Activated CD4-positive, alpha-beta T cell treated with anti-CD3 and anti-CD28 coated beads for 36 hours (primary cell): Measurements from ENCODE around the gene TMEM185A. TPM values are rescaled to one million over a fixed set of nuclear protein-coding genes. Genes with fewer than 3 reads are reported as not detected.
A peak's percentile ranks its signal among the peaks of the same experiment; 100 is the strongest.
"Not testable (repeated sequence)": the region's sequence is repeated elsewhere in the genome, so short reads cannot be mapped to it uniquely, and the experiment has no call there.

Experiments
- ATAC-seq: fragments of 200-7000 bp; cut with Tn5 transposase; one replicate; pipeline ENCODE4 v1.10.0; 2021; ENCODE audit warnings: mild to moderate bottlenecking, moderate library complexity
- CTCF ChIA-PET: fragments of 350-600 bp; sonication (Branson Sonifier 250); formaldehyde crosslinking; loops from one replicate; lab custom pipeline; 2021; ENCODE audit warnings: antibody characterized with exemption; lab: Charles Lee
- POLR2A ChIA-PET: fragments of 350-600 bp; sonication (Branson Sonifier 250); formaldehyde crosslinking; loops from one replicate; lab custom pipeline; 2021; ENCODE audit warnings: antibody characterized with exemption, inconsistent platforms; lab: Charles Lee
- DNase-seq: peaks from one replicate; pipeline ENCODE4 v3.0.0-alpha.2; 2020
- H3K27ac Mint-ChIP-seq: one replicate; pipeline ENCODE4 v1.8.0; 2021; ENCODE audit warnings: mixed read lengths
- H3K27me3 Mint-ChIP-seq: one replicate; pipeline ENCODE4 v1.8.0; 2021; ENCODE audit warnings: mixed read lengths
- H3K36me3 Mint-ChIP-seq: one replicate; pipeline ENCODE4 v1.8.0; 2021; ENCODE audit warnings: low read depth, mixed read lengths
- H3K4me1 Mint-ChIP-seq: one replicate; pipeline ENCODE4 v1.8.0; 2021; ENCODE audit warnings: mixed read lengths
- H3K4me3 Mint-ChIP-seq: one replicate; pipeline ENCODE4 v1.8.0; 2021; ENCODE audit warnings: mild to moderate bottlenecking, moderate library complexity, mixed read lengths
- H3K9me3 Mint-ChIP-seq: one replicate; pipeline ENCODE4 v1.8.0; 2021; ENCODE audit warnings: low read depth, mixed read lengths
- intact Hi-C, 2 experiments: fragments of 100-400 bp; cut with DNase I in 1 of 2; cut with micrococcal nuclease in 1 of 2; formaldehyde crosslinking; loops; one replicate each; pipeline versions ENCODE4 v1.14.2 to v1.15.1; 2022 to 2024; cut with DNase I, micrococcal nuclease
- total RNA-seq, 2 experiments: library from RNA; stranded (reverse); gene quantifications; one replicate each; pipeline ENCODE4 v1.2.3, GENCODE V29; 2021

The TMEM185A gene
- total RNA-seq, 2 experiments from 2014 or later, result 10.2 to 14.4 TPM

DNA sequence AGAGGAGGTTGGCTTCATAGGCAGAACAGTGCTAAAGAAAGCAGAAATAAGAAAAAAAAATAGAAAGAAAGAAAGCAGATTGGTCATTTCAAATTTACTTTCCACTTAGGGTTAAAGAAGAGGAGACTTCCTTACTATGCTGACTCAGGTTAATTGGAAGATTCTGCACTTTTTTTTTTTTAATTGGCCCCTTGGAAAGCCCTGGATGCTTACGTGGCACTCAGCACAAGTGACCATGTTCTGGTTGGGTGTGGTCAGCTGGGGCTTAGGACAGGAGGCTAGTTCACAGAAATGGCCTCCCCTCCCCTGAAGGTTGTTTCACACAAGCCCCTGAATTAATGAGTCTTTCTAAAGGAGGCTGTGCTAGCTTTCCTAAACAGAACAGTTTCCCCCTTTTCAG is 58.8 kb downstream of the TMEM185A start:
- intact Hi-C loops, result no loop called here
- Mint-ChIP-seq H3K36me3 (no peaks in the 10 kb centered on the region), H3K4me3 (no peak overlapping the region), H3K27me3 (peaks cover 4% of the 10 kb centered on the region), H3K27ac (peak overlapping the region; percentile 55), H3K9me3 (no peaks in the 10 kb centered on the region), H3K4me1 (peaks cover 18% of the 10 kb centered on the region)
- CTCF ChIA-PET, result no interaction called here
- POLR2A ChIA-PET, result no interaction called here
- DNase-seq, result no peak
- ATAC-seq, result no peak

DNA sequence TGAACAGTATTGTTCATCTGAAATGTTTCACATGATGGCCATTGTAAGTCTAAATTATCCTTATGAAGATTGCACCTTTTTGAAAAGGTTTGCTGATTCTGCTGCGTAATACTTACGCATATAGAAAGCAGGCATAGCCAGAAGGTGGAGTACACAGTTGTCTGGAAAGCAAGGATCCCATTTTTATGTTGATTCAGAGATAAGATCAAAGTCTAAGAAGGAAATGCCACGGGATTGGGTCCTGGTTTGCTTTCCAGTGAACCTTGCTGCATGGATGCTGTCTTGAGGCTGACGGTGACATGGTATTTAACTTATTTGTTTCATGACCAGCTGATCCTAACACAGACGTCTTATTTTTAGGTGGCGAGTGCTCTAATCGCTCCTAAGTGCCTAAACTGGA is 59.8 kb downstream of the TMEM185A start:
- ChIA-PET POLR2A (no interaction called here), CTCF (no interaction called here)
- intact Hi-C loops, result no loop called here
- Mint-ChIP-seq H3K4me3 (no peak overlapping the region), H3K27ac (no peak overlapping the region), H3K9me3 (no peaks in the 10 kb centered on the region), H3K36me3 (no peaks in the 10 kb centered on the region), H3K4me1 (peaks cover 18% of the 10 kb centered on the region), H3K27me3 (peaks cover 4% of the 10 kb centered on the region)
- ATAC-seq (no peak), DNase-seq (no peak)

DNA sequence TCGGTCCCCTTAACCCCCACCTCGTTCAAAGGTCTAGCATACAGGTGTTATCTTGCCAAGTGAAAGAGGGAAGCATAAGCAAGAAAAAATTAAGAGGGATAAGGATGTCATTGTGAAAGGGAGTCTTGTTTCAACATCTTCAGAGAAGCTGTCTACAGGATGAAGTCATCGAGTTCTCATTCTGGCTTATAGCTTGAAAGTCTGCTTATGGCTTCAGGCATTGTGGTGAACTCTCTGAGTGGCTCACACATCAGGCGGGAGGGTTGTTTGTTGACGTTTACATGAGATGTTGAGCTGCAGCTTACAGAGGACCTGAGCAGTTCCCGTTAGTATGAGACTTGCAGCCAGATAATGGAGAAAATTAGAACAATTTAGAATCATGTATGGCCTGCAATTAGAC is 60.9 kb downstream of the TMEM185A start:
- peaks cover 4% of the 10 kb centered on the region for H3K27me3 Mint-ChIP-seq
- intact Hi-C loops, result no loop called here
- no peak overlapping the region for H3K4me3 Mint-ChIP-seq
- ChIA-PET POLR2A (no interaction called here), CTCF (interaction anchor here (0.6 to 0.8 kb wide), 3 partner anchors 342 to 1870 kb away, joined by 3 to 4 read pairs (median 3); no protein-coding TSS in a partner anchor)
- DNase-seq, result no peak
- no peaks in the 10 kb centered on the region for H3K36me3 Mint-ChIP-seq
- peaks cover 18% of the 10 kb centered on the region for H3K4me1 Mint-ChIP-seq
- H3K9me3 Mint-ChIP-seq, result no peaks in the 10 kb centered on the region
- no peak overlapping the region for H3K27ac Mint-ChIP-seq
- no peak for ATAC-seq

DNA sequence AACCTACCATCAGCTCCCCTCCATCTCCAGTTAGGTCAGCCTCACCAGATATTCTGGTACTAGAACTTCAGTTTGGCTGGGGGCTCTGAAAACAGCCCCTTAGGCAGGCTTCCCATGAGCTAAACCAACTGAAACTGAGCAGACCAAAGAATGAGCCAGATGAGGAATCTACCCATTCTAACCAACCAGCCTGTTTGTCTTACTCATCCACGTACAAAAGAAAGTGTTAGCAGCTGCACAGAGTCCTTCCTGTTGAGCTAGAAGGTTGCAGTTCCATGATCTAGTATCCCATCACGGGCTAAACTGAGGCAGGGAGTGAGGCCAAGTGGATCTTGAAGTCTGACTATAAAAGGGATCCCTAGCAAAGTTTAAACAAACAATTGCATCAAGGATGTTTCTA is 61.8 kb downstream of the TMEM185A start:
- H3K27ac Mint-ChIP-seq, result no peak overlapping the region
- no peak overlapping the region for H3K4me3 Mint-ChIP-seq
- ChIA-PET POLR2A (interaction anchor here (0.6 kb wide), 1 partner anchor 75 kb away, joined by 3 read pairs; no protein-coding TSS in a partner anchor), CTCF (no interaction called here)
- H3K36me3 Mint-ChIP-seq, result no peaks in the 10 kb centered on the region
- H3K27me3 Mint-ChIP-seq, result peaks cover 4% of the 10 kb centered on the region
- ATAC-seq (peak; percentile 37), DNase-seq (no peak)
- intact Hi-C loops, result no loop called here
- no peaks in the 10 kb centered on the region for H3K9me3 Mint-ChIP-seq
- H3K4me1 Mint-ChIP-seq, result peaks cover 18% of the 10 kb centered on the region

DNA sequence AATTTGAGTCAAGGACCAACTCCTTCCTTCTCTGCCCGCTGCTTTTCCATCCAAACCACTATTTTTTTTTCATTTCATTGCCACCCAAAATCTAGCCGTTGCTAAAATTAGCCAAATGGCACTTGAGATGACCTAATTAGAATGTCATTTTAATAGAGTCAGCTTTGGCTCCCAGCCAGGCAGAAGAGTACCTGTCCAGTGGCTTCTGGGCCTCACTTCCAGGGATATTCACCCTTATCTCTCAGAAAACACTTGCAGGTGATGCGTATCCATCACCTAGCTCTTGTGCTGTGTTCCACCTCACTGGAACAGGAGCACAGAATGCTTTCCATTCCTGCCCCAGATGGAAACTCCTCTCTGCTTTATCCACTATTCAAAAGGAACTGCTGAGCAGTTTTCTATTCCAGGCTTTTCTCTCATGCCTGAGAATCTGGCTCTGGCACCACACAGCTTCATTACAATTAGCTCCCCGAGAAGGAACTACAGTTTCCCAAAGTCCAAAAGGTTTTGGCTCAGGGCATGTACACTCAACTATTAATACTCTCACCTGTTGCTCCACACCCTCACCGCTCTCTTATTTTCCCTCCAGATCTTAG is 62.8 kb downstream of the TMEM185A start:
- intact Hi-C loops, result no loop called here
- Mint-ChIP-seq H3K27me3 (peaks cover 4% of the 10 kb centered on the region), H3K4me1 (peaks cover 18% of the 10 kb centered on the region), H3K36me3 (no peaks in the 10 kb centered on the region), H3K9me3 (no peaks in the 10 kb centered on the region), H3K4me3 (no peak overlapping the region), H3K27ac (no peak overlapping the region)
- POLR2A ChIA-PET, result no interaction called here
- DNase-seq (no peak), ATAC-seq (no peak)
- CTCF ChIA-PET, result no interaction called here

DNA sequence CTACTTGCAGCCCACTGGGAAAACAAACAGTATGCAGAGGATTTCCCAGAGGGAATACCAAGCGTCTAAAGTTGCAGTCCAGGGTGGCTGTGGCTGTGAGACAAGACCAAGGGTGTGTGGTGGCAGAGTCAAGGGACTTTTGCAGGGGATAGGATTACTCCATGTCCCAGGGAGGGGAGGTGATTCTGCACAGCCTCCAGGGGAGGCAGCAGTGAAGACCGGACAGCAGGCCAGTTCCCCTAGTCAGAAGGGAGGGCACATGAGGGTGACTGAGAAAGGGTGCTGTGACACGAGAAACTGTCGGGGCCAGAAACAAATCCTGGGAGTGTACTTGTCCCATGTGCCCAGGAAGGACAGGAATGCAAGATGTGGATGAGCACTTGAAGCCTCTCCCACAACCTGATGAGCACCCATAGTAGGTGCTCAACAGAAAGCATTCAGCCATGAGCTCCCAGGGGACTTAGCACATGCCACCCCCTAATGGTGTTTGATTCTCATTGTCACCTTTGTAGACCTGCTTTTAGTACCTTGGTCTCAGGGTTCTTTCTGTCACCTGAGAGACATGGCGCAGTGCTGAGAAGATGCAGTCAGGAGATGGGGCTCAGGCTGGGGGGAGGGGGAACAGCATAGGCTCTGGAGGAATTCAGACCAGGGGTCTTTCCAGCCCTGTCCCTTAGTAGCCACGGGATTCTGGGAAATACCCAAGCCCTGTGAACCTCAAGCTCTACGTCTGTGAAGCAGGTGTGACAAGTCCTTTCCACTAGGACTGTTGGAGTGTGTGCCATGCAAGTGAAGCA is 63.8 kb downstream of the TMEM185A start:
- no peaks in the 10 kb centered on the region for H3K36me3 Mint-ChIP-seq
- H3K4me3 Mint-ChIP-seq, result no peak overlapping the region
- no peak for ATAC-seq
- no peak overlapping the region for H3K27ac Mint-ChIP-seq
- CTCF ChIA-PET, result no interaction called here
- intact Hi-C loops, result no loop called here
- DNase-seq, result no peak
- POLR2A ChIA-PET, result no interaction called here
- H3K9me3 Mint-ChIP-seq, result no peaks in the 10 kb centered on the region
- H3K27me3 Mint-ChIP-seq, result peaks cover 4% of the 10 kb centered on the region
- peaks cover 16% of the 10 kb centered on the region for H3K4me1 Mint-ChIP-seq

DNA sequence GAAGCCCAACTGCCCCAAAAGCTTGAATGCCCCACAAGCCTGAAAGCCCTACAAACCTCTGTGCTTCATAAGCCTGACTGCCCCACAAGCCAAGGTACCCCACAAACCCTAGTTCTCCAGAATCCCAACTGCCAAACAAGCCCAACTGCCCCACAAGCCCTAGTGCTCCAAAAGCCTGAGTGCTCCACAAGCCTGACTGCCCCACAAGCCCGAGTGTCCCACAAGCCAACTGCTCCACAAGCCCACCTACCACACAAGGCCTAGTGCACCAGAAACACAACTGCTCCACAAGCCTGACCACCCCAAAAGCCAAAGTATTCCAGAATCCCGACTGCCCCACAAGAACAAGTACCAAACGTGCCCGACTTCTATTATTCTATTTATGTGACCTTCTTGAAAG is 68.2 kb downstream of the TMEM185A start:
- CTCF ChIA-PET, result no interaction called here
- no peak for DNase-seq
- ATAC-seq, result no peak
- no peaks in the 10 kb centered on the region for H3K36me3 Mint-ChIP-seq
- POLR2A ChIA-PET, result no interaction called here
- no peak overlapping the region for H3K27ac Mint-ChIP-seq
- no peaks in the 10 kb centered on the region for H3K4me1 Mint-ChIP-seq
- no peaks in the 10 kb centered on the region for H3K27me3 Mint-ChIP-seq
- intact Hi-C loops, result no loop called here
- H3K4me3 Mint-ChIP-seq, result no peak overlapping the region
- no peaks in the 10 kb centered on the region for H3K9me3 Mint-ChIP-seq

DNA sequence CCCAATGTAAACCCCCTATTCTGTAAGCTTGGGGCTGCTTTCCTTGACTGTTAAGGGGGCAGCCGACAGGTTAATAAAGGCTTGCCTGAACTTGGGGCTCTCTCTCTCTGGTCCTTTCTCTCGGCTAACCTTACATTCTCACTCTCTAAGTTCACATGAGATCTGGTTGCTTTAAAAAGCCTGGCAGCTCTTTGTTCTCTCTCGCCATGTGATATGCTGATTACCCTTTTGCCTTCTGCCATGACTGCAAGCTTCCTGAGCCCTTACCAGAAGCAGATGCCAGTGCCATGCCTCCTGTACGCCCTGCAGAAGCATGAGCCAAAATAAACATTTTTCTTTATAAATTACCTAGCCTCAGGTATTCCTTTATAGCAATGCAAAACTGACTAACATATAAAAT is 76.3 kb downstream of the TMEM185A start:
- CTCF ChIA-PET, DNase-seq, intact Hi-C loops, H3K9me3 Mint-ChIP-seq, ATAC-seq, H3K27me3 Mint-ChIP-seq, POLR2A ChIA-PET, H3K4me3 Mint-ChIP-seq, H3K27ac Mint-ChIP-seq, H3K4me1 Mint-ChIP-seq, H3K36me3 Mint-ChIP-seq: not testable (repeated sequence)

DNA sequence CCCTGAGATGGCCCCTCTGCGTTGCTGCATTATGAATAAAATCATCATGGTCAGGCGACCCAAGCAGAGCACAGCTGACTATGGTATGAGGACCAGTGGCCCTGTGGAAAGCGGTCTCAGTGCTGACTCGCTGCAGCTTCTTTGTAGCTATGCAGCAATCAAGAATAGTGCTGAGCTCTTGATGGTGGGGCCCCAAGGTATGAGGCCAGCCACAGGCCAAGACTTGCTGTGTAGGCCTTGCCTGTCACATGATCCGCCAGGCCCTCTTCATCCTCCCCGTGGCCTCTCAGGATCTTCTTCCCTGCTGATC is 79.7 kb downstream of the TMEM185A start:
- H3K4me3 Mint-ChIP-seq, H3K27me3 Mint-ChIP-seq, H3K4me1 Mint-ChIP-seq, intact Hi-C loops, H3K36me3 Mint-ChIP-seq, CTCF ChIA-PET, H3K27ac Mint-ChIP-seq, DNase-seq, H3K9me3 Mint-ChIP-seq, POLR2A ChIA-PET: not testable (repeated sequence)
- ATAC-seq, result peak; percentile 47

DNA sequence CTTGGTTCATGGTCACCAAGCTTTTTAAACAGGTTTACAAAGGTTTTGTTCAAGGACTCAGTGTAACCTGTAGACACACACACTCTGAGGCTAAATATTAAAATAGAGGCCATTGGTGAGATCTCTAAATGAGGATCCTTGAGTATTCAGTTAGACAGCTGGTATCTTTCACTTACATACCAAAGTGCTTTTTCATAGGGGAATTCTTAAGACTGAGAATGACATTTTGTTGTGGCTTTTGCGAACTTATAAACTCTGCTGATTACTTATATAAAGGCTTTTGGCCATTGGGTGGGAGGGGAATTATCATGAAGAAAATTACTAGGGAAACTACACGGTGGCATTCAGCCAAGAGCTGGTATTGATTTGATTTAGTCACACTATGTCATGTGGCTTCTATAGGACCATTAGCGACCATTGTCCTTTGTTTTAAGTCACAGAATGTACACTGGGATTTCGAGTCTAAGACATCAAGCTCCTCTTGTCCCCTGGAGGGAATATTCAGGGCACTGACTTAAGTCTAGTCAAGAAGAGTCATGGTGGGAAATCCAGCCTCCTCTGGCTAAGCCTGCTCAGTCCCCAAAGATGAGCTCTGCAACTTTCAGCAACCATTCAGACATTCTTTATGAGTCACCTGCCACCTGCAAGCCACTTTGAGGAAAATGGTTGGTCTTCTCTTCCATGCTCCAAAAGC is 80.2 kb downstream of the TMEM185A start:
- intact Hi-C loops, CTCF ChIA-PET, POLR2A ChIA-PET, H3K36me3 Mint-ChIP-seq, H3K9me3 Mint-ChIP-seq, H3K27me3 Mint-ChIP-seq, H3K4me3 Mint-ChIP-seq, H3K27ac Mint-ChIP-seq, H3K4me1 Mint-ChIP-seq, DNase-seq: not testable (repeated sequence)
- peak; percentile 75 for ATAC-seq

DNA sequence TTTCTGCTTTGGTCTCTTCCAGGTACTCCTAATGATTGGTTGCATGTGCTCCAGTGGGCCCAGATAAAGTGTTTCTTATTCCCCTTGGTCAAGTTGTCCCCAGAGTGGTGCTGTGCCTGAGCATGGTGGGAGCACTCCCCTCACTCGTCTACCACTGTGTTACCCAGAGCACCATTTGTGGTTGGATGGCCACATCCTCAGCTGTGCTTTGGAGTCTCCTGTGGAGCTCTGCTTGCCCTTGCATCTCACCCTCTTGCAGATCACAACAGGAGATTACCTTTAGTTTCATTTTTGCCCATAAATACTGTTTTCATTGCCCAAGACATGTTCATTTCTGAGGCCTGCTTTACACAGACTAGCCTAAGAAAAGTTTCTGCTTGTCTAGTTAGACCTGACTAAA is 81.1 kb downstream of the TMEM185A start:
- intact Hi-C loops, ATAC-seq, H3K36me3 Mint-ChIP-seq, H3K27me3 Mint-ChIP-seq, H3K9me3 Mint-ChIP-seq, DNase-seq, CTCF ChIA-PET, H3K27ac Mint-ChIP-seq, H3K4me3 Mint-ChIP-seq, POLR2A ChIA-PET, H3K4me1 Mint-ChIP-seq: not testable (repeated sequence)

DNA sequence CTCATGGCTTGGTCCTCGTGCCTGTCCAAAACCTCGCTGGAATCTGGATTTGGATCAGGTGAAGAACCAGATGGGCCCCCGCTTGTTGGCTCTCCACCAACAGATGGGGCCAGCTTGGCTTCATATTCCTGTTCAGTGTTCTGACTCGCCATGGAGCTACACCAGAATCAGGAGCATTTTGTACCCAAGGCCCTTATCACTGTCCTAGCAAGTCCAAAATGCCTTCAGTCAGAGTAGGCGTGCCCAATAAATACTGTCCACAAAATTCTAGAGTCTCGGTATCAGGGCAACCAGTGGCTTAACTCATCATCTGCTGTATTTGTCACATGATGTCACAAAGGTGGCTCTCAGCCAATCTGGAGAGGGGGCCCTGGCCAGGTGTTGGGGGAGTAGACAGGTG is 81.9 kb downstream of the TMEM185A start, which contains the start of gene HSFX3:
HSFX3 (minus strand) TSS at position 224 of the 400 bp plus-strand sequence; CDS start at position 152, 72 bp downstream.
- H3K27me3 Mint-ChIP-seq, result not testable (repeated sequence)

More for the DNA sequence above, 81.9 kb downstream of the TMEM185A start, which contains the start of gene HSFX3:
- POLR2A ChIA-PET, H3K9me3 Mint-ChIP-seq, H3K36me3 Mint-ChIP-seq, DNase-seq, H3K4me3 Mint-ChIP-seq, H3K27ac Mint-ChIP-seq, CTCF ChIA-PET, H3K4me1 Mint-ChIP-seq, ATAC-seq, intact Hi-C loops: not testable (repeated sequence)
